ENCODE results near the gene SPOPL.

The SPOPL gene

GRCh38 chr2:138581909-138582308 is 80.3 kb downstream of the SPOPL start:
- TF ChIP-seq CTCF (IDR thresholded peaks at IDR 0.05; ENCODE audit: low read depth, low read length): no peak
- H3K4me3 ChIP-seq (ENCODE audit: low read depth, low read length): no peak overlapping the region
- in situ Hi-C loops (cut with HindIII; ENCODE audit: low sequenced_read_pairs): no loop called here
- no peak for DNase-seq (ENCODE audit: low read depth, low spot score)

GRCh38 chr2:138589663-138590062 is 88.1 kb downstream of the SPOPL start:
- in situ Hi-C loops (cut with HindIII; ENCODE audit: low sequenced_read_pairs): no loop called here
- no peak for TF ChIP-seq CTCF (IDR thresholded peaks at IDR 0.05; ENCODE audit: low read depth, low read length)
- H3K4me3 ChIP-seq (ENCODE audit: low read depth, low read length): no peak overlapping the region
- DNase-seq (ENCODE audit: low read depth, low spot score): no peak

- DNase-seq (ENCODE audit: low read depth, low spot score): no peak
- in situ Hi-C loops (cut with HindIII; ENCODE audit: low sequenced_read_pairs): no loop called here
- H3K4me3 ChIP-seq (ENCODE audit: low read depth, low read length): no peak overlapping the region
- no peak for TF ChIP-seq CTCF (IDR thresholded peaks at IDR 0.05; ENCODE audit: low read depth, low read length)
Observed at GRCh38 chr2:138596403-138596802, 94.8 kb downstream of the SPOPL start.

- no peak overlapping the region for H3K4me3 ChIP-seq (ENCODE audit: low read depth, low read length)
- in situ Hi-C loops (cut with HindIII; ENCODE audit: low sequenced_read_pairs): no loop called here
- TF ChIP-seq CTCF (IDR thresholded peaks at IDR 0.05; ENCODE audit: low read depth, low read length): no peak
- no peak for DNase-seq (ENCODE audit: low read depth, low spot score)
Observed at GRCh38 chr2:138600732-138601457, 99.3 kb downstream of the SPOPL start.

- in situ Hi-C loops (cut with HindIII; ENCODE audit: low sequenced_read_pairs): no loop called here
- TF ChIP-seq CTCF (IDR thresholded peaks at IDR 0.05; ENCODE audit: low read depth, low read length): no peak
- H3K4me3 ChIP-seq (ENCODE audit: low read depth, low read length): no peak overlapping the region
- DNase-seq (ENCODE audit: low read depth, low spot score): peak; percentile 4
Observed at GRCh38 chr2:138601458-138602165, 100.0 kb downstream of the SPOPL start.

GRCh38 chr2:138602166-138602460 is 100.5 kb downstream of the SPOPL start:
- TF ChIP-seq CTCF (IDR thresholded peaks at IDR 0.05; ENCODE audit: low read depth, low read length): no peak
- in situ Hi-C loops (cut with HindIII; ENCODE audit: low sequenced_read_pairs): no loop called here
- DNase-seq (ENCODE audit: low read depth, low spot score): no peak
- H3K4me3 ChIP-seq (ENCODE audit: low read depth, low read length): no peak overlapping the region

Data from astrocyte of the spinal cord (primary cell).